H1 (cell line): ENCODE results near the gene ENTPD1. TPM values are rescaled to one million over a fixed set of nuclear protein-coding genes. Genes with fewer than 3 reads are reported as not detected.

Experiments
- CTCF ChIA-PET: fragments of 300-600 bp; sonication (Branson Sonifier 250); formaldehyde crosslinking; loops from one replicate; lab custom pipeline; 2021; ENCODE audit not compliant: partially characterized antibody; lab: Charles Lee
- POLR2A ChIA-PET: fragments of 300-600 bp; sonication (Branson Sonifier 250); formaldehyde crosslinking; loops from one replicate; lab custom pipeline; 2021; ENCODE audit warnings: inconsistent platforms; ENCODE audit not compliant: partially characterized antibody; lab: Charles Lee
- DNase-seq, 2 experiments: peaks; one replicate each; pipeline versions ENCODE4 v3.0.0 to v3.0.0-alpha.2; 2010 to 2022; ENCODE audit warnings: low spot score in 2 of 2, low read depth in 1 of 2, mixed read lengths in 1 of 2
- FAIRE-seq: peaks from 2 replicates; lab custom pipeline; 2011; peaks lifted over from hg19 to GRCh38; lab: Jason Lieb, UNC
- H2AFZ ChIP-seq: 2 replicates; pipeline ENCODE4 v1.8.1; 2012; ENCODE audit warnings: low read length, inconsistent platforms
- H2AK5ac ChIP-seq: 2 replicates; pipeline ENCODE4 v1.6.1; 2013; ENCODE audit warnings: low read depth, low read length
- H2BK120ac ChIP-seq: replicated peaks from 2 replicates; pipeline ENCODE3; 2013; ENCODE audit warnings: low read depth, low read length, inconsistent platforms
- H2BK12ac ChIP-seq: 2 replicates; pipeline ENCODE4 v1.6.1; 2013; ENCODE audit warnings: low read depth, low read length
- H2BK15ac ChIP-seq: 2 replicates; pipeline ENCODE4 v1.6.1; 2013; ENCODE audit warnings: low read length
- H2BK20ac ChIP-seq: 2 replicates; pipeline ENCODE4 v1.6.1; 2013; ENCODE audit warnings: low read length
- H2BK5ac ChIP-seq: 2 replicates; pipeline ENCODE4 v1.6.1; 2013; ENCODE audit warnings: low read depth, low read length
- H3K14ac ChIP-seq: 2 replicates; pipeline ENCODE4 v1.6.1; 2013; ENCODE audit warnings: inconsistent platforms; ENCODE audit not compliant: insufficient read length
- H3K18ac ChIP-seq: 2 replicates; pipeline ENCODE4 v1.6.1; 2013; ENCODE audit warnings: low read length; ENCODE audit errors: extremely low read depth
- H3K23ac ChIP-seq: 2 replicates; pipeline ENCODE4 v1.6.1; 2013; ENCODE audit warnings: inconsistent platforms; ENCODE audit not compliant: insufficient read length
- H3K23me2 ChIP-seq: 2 replicates; pipeline ENCODE4 v1.6.1; 2013; ENCODE audit warnings: low read depth, low read length
- H3K27ac ChIP-seq: 2 replicates; pipeline ENCODE4 v1.6.1; 2011; ENCODE audit warnings: low read depth, low read length, inconsistent platforms
- H3K27me3 ChIP-seq, 4 experiments: replicated peaks in 1 of 4; 1 replicate in 1 of 4; 2 replicates in 3 of 4; pipeline versions ENCODE4 v1.6.1 to v1.8.1; 2011 to 2013; ENCODE audit warnings: low read length in 3 of 4, mild to moderate bottlenecking in 3 of 4, inconsistent platforms in 2 of 4, mixed read lengths in 2 of 4, moderate library complexity in 1 of 4; ENCODE audit not compliant: control insufficient read depth in 3 of 4, insufficient read depth in 3 of 4; ENCODE audit errors: extremely low read depth in 1 of 4
- H3K36me3 ChIP-seq, 4 experiments: 2 replicates each; pipeline versions ENCODE4 v1.6.1 to v1.8.1; 2011 to 2013; ENCODE audit warnings: mild to moderate bottlenecking in 4 of 4, low read length in 3 of 4, moderate library complexity in 2 of 4, control low read depth in 1 of 4, inconsistent platforms in 1 of 4; ENCODE audit not compliant: insufficient read depth in 4 of 4, control insufficient read depth in 2 of 4
- H3K4ac ChIP-seq: replicated peaks from 2 replicates; pipeline ENCODE3; 2013; ENCODE audit warnings: low read length, low read depth, mixed read lengths, inconsistent platforms; ENCODE audit not compliant: insufficient read length
- H3K4me1 ChIP-seq, 4 experiments: replicated peaks in 1 of 4; 1 replicate in 1 of 4; 2 replicates in 3 of 4; pipeline versions ENCODE4 v1.6.1 to v1.8.1; 2011 to 2013; ENCODE audit warnings: low read length in 3 of 4, inconsistent platforms in 2 of 4, mixed read lengths in 1 of 4; ENCODE audit not compliant: insufficient read depth in 4 of 4, control insufficient read depth in 3 of 4
- H3K4me2 ChIP-seq, 2 experiments: 2 replicates each; pipeline versions ENCODE4 v1.6.1 to v1.8.1; 2011 to 2013; ENCODE audit warnings: low read depth in 2 of 2, low read length in 2 of 2, control low read depth in 1 of 2, inconsistent platforms in 1 of 2, mild to moderate bottlenecking in 1 of 2; ENCODE audit not compliant: insufficient read depth in 1 of 2
- H3K4me3 ChIP-seq, 4 experiments: fragments of 200-600, 300-600 bp in 1 of 4; sonication (generic), shearing (Covaris generic), sonication (Bioruptor Twin) in 1 of 4; 2 replicates each; pipeline versions ENCODE4 v1.5.1 to v1.8.1; 2011 to 2016; ENCODE audit warnings: low read length in 4 of 4, low read depth in 3 of 4, control low read depth in 2 of 4, inconsistent platforms in 2 of 4, mild to moderate bottlenecking in 2 of 4, mixed read lengths in 1 of 4, moderate library complexity in 1 of 4; ENCODE audit not compliant: insufficient read depth in 2 of 4; ENCODE audit errors: extremely low read depth in 1 of 4
- H3K56ac ChIP-seq: replicated peaks from 2 replicates; pipeline ENCODE3; 2013; ENCODE audit warnings: low read depth, mild to moderate bottlenecking, mixed read lengths, low read length, inconsistent platforms; ENCODE audit not compliant: insufficient read length
- H3K79me1 ChIP-seq: 2 replicates; pipeline ENCODE4 v1.6.1; 2013; ENCODE audit warnings: low read depth, low read length, control low read depth
- H3K79me2 ChIP-seq, 2 experiments: 2 replicates each; pipeline versions ENCODE4 v1.6.1 to v1.8.1; 2012 to 2013; ENCODE audit warnings: low read length in 2 of 2, mild to moderate bottlenecking in 2 of 2, inconsistent platforms in 1 of 2; ENCODE audit not compliant: insufficient read depth in 2 of 2, control insufficient read depth in 1 of 2
- H3K9ac ChIP-seq, 4 experiments: replicated peaks in 1 of 4; 1 replicate in 1 of 4; 2 replicates in 3 of 4; pipeline versions ENCODE4 v1.6.1 to v1.8.1; 2011 to 2013; ENCODE audit warnings: low read depth in 3 of 4, low read length in 3 of 4, control low read depth in 2 of 4, mild to moderate bottlenecking in 2 of 4, moderate library complexity in 2 of 4, inconsistent platforms in 1 of 4; ENCODE audit errors: extremely low read depth in 1 of 4
- H3K9me3 ChIP-seq, 2 experiments: 2 replicates each; pipeline versions ENCODE4 v1.6.1 to v1.8.1; 2012 to 2013; ENCODE audit warnings: mild to moderate bottlenecking in 2 of 2, moderate library complexity in 2 of 2, control low read depth in 1 of 2, inconsistent platforms in 1 of 2, low read depth in 1 of 2, low read length in 1 of 2, mixed read lengths in 1 of 2; ENCODE audit not compliant: insufficient read depth in 2 of 2
- H4K20me1 ChIP-seq, 2 experiments: replicated peaks in 1 of 2; 2 replicates each; pipeline versions ENCODE3 to v1.8.1; 2011 to 2013; ENCODE audit warnings: inconsistent platforms in 2 of 2, low read length in 2 of 2, mild to moderate bottlenecking in 1 of 2; ENCODE audit not compliant: insufficient read depth in 2 of 2, control insufficient read depth in 1 of 2
- H4K5ac ChIP-seq: 2 replicates; pipeline ENCODE4 v1.6.1; 2013; ENCODE audit warnings: low read length, low read depth, mixed read lengths, inconsistent platforms; ENCODE audit not compliant: insufficient read length
- H4K8ac ChIP-seq: 2 replicates; pipeline ENCODE4 v1.8.0; 2013; ENCODE audit warnings: mild to moderate bottlenecking, moderate library complexity, low read length, inconsistent platforms; ENCODE audit not compliant: insufficient read depth; ENCODE audit errors: extremely low read depth
- H4K91ac ChIP-seq: replicated peaks from 2 replicates; pipeline ENCODE3; 2013; ENCODE audit warnings: low read length, mixed read lengths, inconsistent platforms; ENCODE audit not compliant: insufficient read length
- POLR2A ChIP-seq, 2 experiments: IDR thresholded peaks; 1 replicate in 1 of 2; 2 replicates in 1 of 2; pipeline ENCODE4 v1.6.1; 2011; ENCODE audit warnings: low read depth in 2 of 2, low read length in 2 of 2, mild to moderate bottlenecking in 2 of 2; ENCODE audit errors: control extremely low read depth in 1 of 2
- WGBS, 2 experiments: shearing (Covaris generic) in 1 of 2; methylation state at CpG; one replicate each; pipeline versions ENCODE4 v1.1.6 to v1.1.7; 2013 to 2015; ENCODE audit warnings: low lambda C conversion rate in 2 of 2, mixed read lengths in 2 of 2, inconsistent platforms in 1 of 2, low coverage in 1 of 2, missing lambda C conversion rate in 1 of 2; ENCODE audit not compliant: insufficient replicate concordance in 2 of 2, insufficient coverage in 1 of 2, insufficient read length in 1 of 2; ENCODE audit errors: extremely low coverage in 1 of 2, missing lambda C conversion rate in 1 of 2; 5-methylcytosine and 5-hydroxymethylcytosine counted together
- polyA plus RNA-seq, 7 experiments: library from polyadenylated mRNA; depleted of rRNA in 3 of 7; stranded (reverse) in 5 of 7; unstranded in 2 of 7; fragments of >200 nt in 5 of 7; fragments of 200-250 nt in 2 of 7; gene quantifications; 1 replicate in 5 of 7; 2 replicates in 1 of 7; 4 replicates in 1 of 7; pipeline versions ENCODE4 v1.2.1 to v1.2.3, GENCODE V29; 2011 to 2013; ENCODE audit warnings: missing spikeins in 2 of 7, mixed read lengths in 2 of 7
- total RNA-seq: library from RNA; stranded (reverse); fragmentation: NEBNext Ultra II Directional; extraction: Animal tissue kit (Norgen Biotek cat#: 25700); gene quantifications from 2 replicates; pipeline ENCODE4 v1.2.1, GENCODE V29; 2021

ENTPD1 gene
- total and polyA plus RNA-seq, 2 of the 8 experiments (the other 6 are each of a cell fraction or from before 2014, with no cell fraction given) = 2.2 to 2.5 TPM

DNA sequence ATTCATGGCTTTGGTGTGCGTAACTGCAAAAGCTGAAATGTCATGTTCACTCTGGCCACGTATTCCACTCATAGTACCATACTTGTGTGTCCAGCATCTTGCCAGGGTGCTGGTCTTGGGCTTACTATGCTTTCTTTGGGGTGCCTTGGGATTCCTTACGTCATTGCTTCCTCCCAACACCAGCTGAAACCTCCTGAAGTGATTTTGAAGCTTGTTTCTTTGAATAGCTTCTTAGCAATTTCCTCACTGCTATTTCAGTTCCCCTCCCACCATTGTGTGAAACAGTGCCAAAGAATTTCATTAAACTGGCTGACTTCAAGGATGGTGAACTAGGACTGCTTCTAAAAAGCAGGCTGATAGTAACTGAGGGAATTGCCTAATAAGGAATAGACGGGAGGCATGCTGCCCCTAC is 36.9 kb downstream of the ENTPD1 start:
- Histone ChIP-seq H3K36me3 (no peaks in the 10 kb centered on the region; a peak in 1 of 8 replicates), H3K4me3 (no peak overlapping the region), H3K4me1 (peaks cover 0 to 4% (median 0%) of the 10 kb centered on the region in 4 experiments; a peak in 1 of 7 replicates), H4K91ac (no peak overlapping the region), H3K18ac (no peak overlapping the region), H2BK5ac (no peak overlapping the region), H3K14ac (no peak overlapping the region), H4K20me1 (no peaks in the 10 kb centered on the region), H2BK12ac (no peak overlapping the region), H3K4ac (no peak overlapping the region), H3K79me2 (no peaks in the 10 kb centered on the region), H3K27ac (no peak overlapping the region), H3K79me1 (no peaks in the 10 kb centered on the region), H3K9ac (no peak overlapping the region), H3K27me3 (no peaks in the 10 kb centered on the region), H3K4me2 (no peak overlapping the region)
- DNase-seq = no peak
- ChIA-PET CTCF (no interaction called here), POLR2A (no interaction called here)
- TF ChIP-seq POLR2A (IDR thresholded peaks at IDR 0.05; ENCODE audit: control extremely low read depth in 1 of 2, low read depth in 2 of 2, low read length in 2 of 2) = no peak
- TF ChIP-seq, all 59 proteins: peak for 0
- Histone ChIP-seq H3K56ac (no peak overlapping the region), H3K23ac (no peak overlapping the region), H2BK15ac (no peak overlapping the region), H2BK120ac (no peak overlapping the region), H3K9me3 (no peaks in the 10 kb centered on the region), H3K23me2 (no peaks in the 10 kb centered on the region), H4K8ac (no peak overlapping the region), H2BK20ac (no peak overlapping the region), H2AFZ (no peak overlapping the region), H2AK5ac (no peak overlapping the region), H4K5ac (no peak overlapping the region)
- WGBS, 2 experiments = 85% methylated on average over 4 of the region's 4 CpGs; no CpG with 5 or more reads in 1 of the 2 experiments
- no peak for FAIRE-seq
